K562 (cell line): Measurements from ENCODE around the gene MGRN1. TPM values are rescaled to one million over a fixed set of nuclear protein-coding genes. Genes with fewer than 3 reads are reported as not detected.
A peak's percentile ranks its signal among the peaks of the same experiment; 100 is the strongest.

ENCODE experiments used
- ATAC-seq: fragments of 200-7000 bp; cut with Tn5 transposase; 3 replicates; pipeline ENCODE4 v1.9.1; 2020; ENCODE audit warnings: moderate library complexity
- BruUV-seq: library from RNA; stranded (reverse); fragments of 400-500 nt; replicated peaks from 2 replicates; lab custom pipeline; 2021; lab: Mats Ljungman, UMichigan
- CTCF ChIA-PET: fragments of 300-600 bp; formaldehyde crosslinking; extraction: SDS; loops from one replicate; lab custom pipeline; 2021; ENCODE audit warnings: low intra/inter-chr PET ratio; lab: Yijun Ruan, JAX
- POLR2A ChIA-PET: fragments of 300-600, 350-650 bp; sonication (Branson Sonifier 250); formaldehyde crosslinking; extraction: SDS; loops from one replicate; lab custom pipeline; 2021; ENCODE audit warnings: antibody characterized with exemption, inconsistent platforms; lab: Yijun Ruan, JAX
- DNase-seq, 4 experiments: peaks; one replicate each; pipeline versions ENCODE4 v3.0.0 to v3.0.0-alpha.2; 2011 to 2018; ENCODE audit warnings: low spot score in 3 of 4, mixed read lengths in 3 of 4; ENCODE audit errors: extremely low read depth in 1 of 4
- FAIRE-seq: peaks from 2 replicates; lab custom pipeline; 2011; peaks lifted over from hg19 to GRCh38; lab: Jason Lieb, UNC
- H2AFZ ChIP-seq: 2 replicates; pipeline ENCODE4 v1.6.0; 2011; ENCODE audit warnings: low read depth, low read length, control low read depth, inconsistent platforms
- H3K27ac ChIP-seq: fragments of 200-600 bp; 3 replicates; pipeline ENCODE4 v1.8.0; 2011; ENCODE audit warnings: low read depth, mild to moderate bottlenecking, control low read depth, inconsistent platforms, low read length, moderate library complexity, mixed read lengths; ENCODE audit errors: extremely low read depth
- H3K27me3 ChIP-seq, 2 experiments: fragments of 300-600 bp in 1 of 2; 2 replicates in 1 of 2; 3 replicates in 1 of 2; pipeline versions ENCODE4 v1.6.0 to v1.8.0; 2011; ENCODE audit warnings: inconsistent platforms in 2 of 2, low read length in 2 of 2, mild to moderate bottlenecking in 1 of 2, mixed read lengths in 1 of 2, moderate library complexity in 1 of 2; ENCODE audit not compliant: control insufficient read depth in 2 of 2, insufficient read depth in 2 of 2
- H3K36me3 ChIP-seq: fragments of 300-600 bp; 3 replicates; pipeline ENCODE4 v1.8.0; 2011; ENCODE audit warnings: mild to moderate bottlenecking, low read length, inconsistent platforms; ENCODE audit not compliant: control insufficient read depth, insufficient read depth
- H3K4me1 ChIP-seq, 2 experiments: fragments of 200-600 bp in 1 of 2; replicated peaks in 1 of 2; 2 replicates in 1 of 2; 3 replicates in 1 of 2; pipeline versions ENCODE4 v1.5.1 to v1.8.0; 2011; ENCODE audit warnings: inconsistent platforms in 2 of 2, low read length in 2 of 2, mild to moderate bottlenecking in 1 of 2, mixed read lengths in 1 of 2, moderate library complexity in 1 of 2; ENCODE audit not compliant: control insufficient read depth in 2 of 2, insufficient read depth in 2 of 2
- H3K4me2 ChIP-seq: 2 replicates; pipeline ENCODE4 v1.6.1; 2011; ENCODE audit warnings: low read length, control low read depth, inconsistent platforms, mixed read lengths; ENCODE audit not compliant: insufficient read depth
- H3K4me3 ChIP-seq: fragments of 200-600 bp; sonication (generic), shearing (Covaris generic); 2 replicates; pipeline ENCODE4 v1.5.1; 2016; ENCODE audit warnings: control low read depth, inconsistent platforms
- H3K79me2 ChIP-seq: fragments of 200-600 bp; 3 replicates; pipeline ENCODE4 v1.8.0; 2011; ENCODE audit warnings: low read length, inconsistent platforms; ENCODE audit not compliant: control insufficient read depth, insufficient read depth
- H3K9ac ChIP-seq, 2 experiments: 2 replicates each; pipeline versions ENCODE4 v1.6.0 to v1.6.1; 2011; ENCODE audit warnings: low read depth in 2 of 2, low read length in 2 of 2, control low read depth in 1 of 2, inconsistent platforms in 1 of 2, mild to moderate bottlenecking in 1 of 2, mixed read lengths in 1 of 2; ENCODE audit not compliant: insufficient read depth in 1 of 2
- H3K9me1 ChIP-seq: one replicate; pipeline ENCODE4 v1.6.0; 2011; ENCODE audit warnings: inconsistent platforms, mild to moderate bottlenecking, low read length, moderate library complexity; ENCODE audit not compliant: control insufficient read depth, insufficient read depth
- H3K9me3 ChIP-seq: replicated peaks from 2 replicates; pipeline ENCODE4 v1.5.1; 2011; ENCODE audit warnings: low read depth, low read length, inconsistent platforms; ENCODE audit not compliant: control insufficient read depth, insufficient read depth
- H4K20me1 ChIP-seq: replicated peaks from 2 replicates; pipeline ENCODE4 v1.6.1; 2011; ENCODE audit warnings: low read length, inconsistent platforms, mixed read lengths; ENCODE audit not compliant: control insufficient read depth, insufficient read depth
- BCOR ChIP-seq: fragments of 450-650 bp; IDR thresholded peaks from 2 replicates; pipeline ENCODE4 v1.6.1; 2016
- CCNT2 ChIP-seq: IDR thresholded peaks from 2 replicates; pipeline ENCODE4 v1.6.1; 2011; ENCODE audit warnings: borderline replicate concordance, low read depth, mild to moderate bottlenecking, moderate library complexity, mixed read lengths, low read length; ENCODE audit not compliant: insufficient read length; ENCODE audit errors: extremely low read depth
- CREB3 ChIP-seq: fragments of 450-650 bp; conservative IDR thresholded peaks from 2 replicates; pipeline ENCODE4 v1.6.1; 2016; ENCODE audit warnings: missing genetic modification characterization, low read depth, mild to moderate bottlenecking, missing compliant biosample characterization, moderate library complexity
- ESRRA ChIP-seq: fragments of 450-650 bp; IDR thresholded peaks from 2 replicates; pipeline ENCODE4 v1.6.1; 2014; ENCODE audit warnings: low read depth, mild to moderate bottlenecking, moderate library complexity, borderline replicate concordance
- PML ChIP-seq: IDR thresholded peaks from 2 replicates; pipeline ENCODE4 v1.6.1; 2012; ENCODE audit warnings: low read length, inconsistent platforms
- RBM25 ChIP-seq: fragments of 200-400 bp; formaldehyde crosslinking; IDR thresholded peaks from 2 replicates; pipeline ENCODE4 v1.6.1; 2018; ENCODE audit warnings: low read length, low read depth, moderate library complexity; ENCODE audit not compliant: severe bottlenecking
- ZNF512 ChIP-seq: IDR thresholded peaks from 2 replicates; pipeline ENCODE4 v1.6.1; 2016; ENCODE audit warnings: missing genetic modification characterization, missing compliant biosample characterization
- WGBS: fragments of 100-300 bp; shearing (Covaris generic); methylation state at CpG from one replicate; pipeline ENCODE4 v1.1.6; 2016; ENCODE audit warnings: low coverage, mixed read lengths; ENCODE audit not compliant: insufficient coverage; ENCODE audit errors: missing lambda C conversion rate; 5-methylcytosine and 5-hydroxymethylcytosine counted together
- in situ Hi-C: fragments of 300-500 bp; cut with MboI; formaldehyde crosslinking; loops from 4 replicates; pipeline ENCODE4 v1.15.0; 2018; ENCODE audit warnings: inconsistent platforms, mixed read lengths
- intact Hi-C: fragments of 100-400 bp; cut with micrococcal nuclease; formaldehyde crosslinking; loops from 2 replicates; pipeline ENCODE4 v1.14.2; 2022
- polyA plus RNA-seq, 8 experiments: library from polyadenylated mRNA; depleted of rRNA in 4 of 8; stranded (reverse) in 5 of 8; unstranded in 3 of 8; fragments of >200 nt; fragmentation: Nextera tagmentation in 2 of 8; fragmentation: Illumina TruSeq in 1 of 8; extraction: Ambion mirVana in 2 of 8; extraction: Trizol in 1 of 8; gene quantifications; 2 replicates each; pipeline versions ENCODE4 v1.2.1 to v1.2.3, GENCODE V29; 2011 to 2014; ENCODE audit warnings: inconsistent platforms in 1 of 8, missing spikeins in 1 of 8
- total RNA-seq, 7 experiments: library from RNA; depleted of rRNA in 6 of 7; stranded (reverse); fragments of >200 nt in 6 of 7; fragmentation: Illumina TruSeq in 2 of 7; extraction: Trizol in 2 of 7; gene quantifications; 2 replicates each; pipeline versions ENCODE4 v1.2.1 to v1.2.3, GENCODE V29; 2011 to 2021; ENCODE audit warnings: low replicate concordance in 1 of 7

MGRN1 gene
- total and polyA plus RNA-seq, 9 of the 15 experiments (the other 6 are each of a cell fraction or from before 2014, with no cell fraction given) = 0.15 to 37.9 (median 6.0) TPM

- TF ChIP-seq ZNF512 = no peak
Observed at GRCh38 chr16:4625560-4626159, 1.0 kb downstream of the MGRN1 start (continued).

- in situ Hi-C loops = no loop called here
- Histone ChIP-seq H3K36me3 (peaks cover 11% of the 10 kb centered on the region; the same call in 2 of the 3 replicates), H3K4me2 (peak overlapping the region; percentile 81; the same call in 1 of the 2 replicates), H4K20me1 (peaks cover 5% of the 10 kb centered on the region; the same call in 1 of the 2 replicates), H3K9me1 (peaks cover 4% of the 10 kb centered on the region), H3K27ac (no peak overlapping the region), H3K79me2 (peaks cover 44% of the 10 kb centered on the region), H3K9ac (peak overlapping the region; percentile 89 to 90; a peak in 2 of 4 replicates), H3K4me1 (peaks cover 16 to 19% of the 10 kb centered on the region in 2 experiments; a peak in 4 of 5 replicates), H3K27me3 (no peaks in the 10 kb centered on the region), H2AFZ (no peak overlapping the region), H3K4me3 (no peak overlapping the region; the same call in 1 of the 2 replicates), H3K9me3 (0 out of 2 replicates have a peak, but pooled peaks cover 3% of the 10 kb centered on the region)
- TSS peak; percentile 39 for BruUV-seq
- ChIA-PET POLR2A (interaction anchor here (1.1 to 4.6 kb wide), 5 partner anchors 8 to 15 kb away, joined by 4 to 22 read pairs (median 5); no protein-coding TSS in a partner anchor), CTCF (no interaction called here)
- ATAC-seq (no peak), DNase-seq (no peak), FAIRE-seq (peak; percentile 26)
- WGBS = 78% methylated on average over 5 of the region's 6 CpGs
- intact Hi-C loops = no loop called here
- peak; percentile 39; the same call in 1 of the 2 replicates for TF ChIP-seq BCOR
- TF ChIP-seq ESRRA = peak; percentile 64; the same call in 1 of the 2 replicates
- TF ChIP-seq CCNT2 = no peak
- peak; percentile 56 for TF ChIP-seq RBM25
- no peak for TF ChIP-seq PML
- TF ChIP-seq CREB3 (tag) = no peak
Observed at GRCh38 chr16:4626396-4626795, 1.8 kb downstream of the MGRN1 start.
